ENCODE results near the gene PSD. TPM values are rescaled to one million over a fixed set of nuclear protein-coding genes. Genes with fewer than 3 reads are reported as not detected.

PSD gene
- total RNA-seq, 1 experiment from 2014 or later: 0.46 TPM

- no peak for DNase-seq (ENCODE audit: low read depth)
Observed at GRCh38 chr10:102389894-102390293, 28.7 kb downstream of the PSD start.

DNA sequence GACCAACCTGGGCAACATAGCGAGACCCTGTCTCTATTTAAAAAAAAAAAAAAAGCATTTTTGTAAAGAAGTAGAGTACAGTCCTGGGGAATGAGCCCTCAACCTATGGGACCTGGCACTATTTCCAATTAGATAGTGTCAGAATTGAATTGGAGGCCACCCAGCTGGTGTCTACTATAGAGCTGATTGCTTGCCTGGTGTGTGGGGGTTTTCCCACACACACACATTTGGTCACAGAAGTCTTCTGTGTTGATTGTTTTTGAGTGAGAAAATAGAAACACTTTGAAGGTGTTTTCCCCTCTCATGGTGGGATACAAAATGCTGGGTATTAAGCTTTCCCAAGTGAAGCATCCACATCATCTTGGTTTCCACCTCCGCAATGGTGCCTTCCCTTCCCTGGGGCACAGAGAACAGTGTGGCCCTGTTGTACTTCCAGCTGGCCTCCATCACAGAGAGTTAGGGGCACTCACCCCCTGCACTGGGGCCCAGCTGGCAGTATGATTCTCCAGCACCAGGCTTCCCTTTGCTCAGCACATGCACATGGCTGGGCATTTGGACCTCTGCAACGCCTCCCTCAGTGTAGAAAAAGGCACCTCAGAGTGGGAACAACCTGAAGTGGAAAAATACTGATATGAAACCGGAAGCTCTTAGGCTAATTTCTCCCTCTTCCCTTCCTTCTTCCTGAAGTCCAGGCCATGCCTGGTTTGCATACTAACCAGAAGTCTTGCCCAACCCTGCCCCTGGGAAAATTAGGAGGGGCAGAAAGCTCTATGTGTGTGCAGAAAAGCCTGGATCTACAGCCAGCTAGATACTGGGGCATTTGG lies 33.8 kb downstream of the PSD start:
- peak; percentile 25 for DNase-seq (ENCODE audit: low read depth)

DNA sequence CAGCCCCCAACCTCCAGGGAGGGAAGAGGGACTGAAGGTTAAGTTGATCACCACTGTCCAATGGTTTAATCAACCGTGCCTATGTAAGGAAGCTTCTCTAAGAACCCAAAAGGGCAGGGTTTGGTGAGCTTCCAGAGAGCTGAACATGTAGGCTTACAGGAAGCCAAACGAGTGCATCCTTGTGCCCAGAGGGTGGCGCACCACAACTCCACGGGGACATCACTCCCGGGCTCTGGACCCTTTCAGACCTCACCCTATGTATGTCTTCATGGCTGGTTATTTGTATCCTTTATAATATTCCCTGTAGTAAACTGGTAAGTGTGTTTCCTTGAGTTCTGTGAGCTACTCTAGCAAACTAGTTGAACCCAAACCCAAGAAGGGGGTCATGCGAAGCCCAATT lies 34.5 kb downstream of the PSD start:
- DNase-seq (ENCODE audit: low read depth): peak; percentile 6

DNA sequence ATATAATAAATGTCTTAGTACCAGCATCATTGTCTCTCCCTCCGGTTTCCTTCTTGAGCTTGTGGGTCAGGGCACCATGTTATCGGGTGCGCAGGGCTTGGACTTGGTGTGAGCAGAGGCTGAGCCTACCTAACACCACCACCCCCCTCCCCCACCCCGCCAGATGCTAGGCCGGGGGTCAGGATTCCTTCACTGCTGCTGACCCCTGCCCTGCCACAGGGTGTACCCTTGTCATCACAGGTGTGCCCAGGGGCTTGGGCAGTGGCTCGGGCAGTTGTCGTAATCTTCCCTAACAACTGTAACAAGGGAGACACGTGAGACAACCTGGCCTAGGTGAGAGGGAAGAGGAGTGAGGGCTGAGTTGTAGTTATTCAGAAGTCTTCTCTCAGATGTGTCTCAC lies 35.7 kb downstream of the PSD start:
- no peak for DNase-seq (ENCODE audit: low read depth)

GRCh38 chr10:102381983-102382382 lies 36.6 kb downstream of the PSD start:
- DNase-seq (ENCODE audit: low read depth): no peak

GRCh38 chr10:102379383-102379782 lies 39.2 kb downstream of the PSD start:
- DNase-seq (ENCODE audit: low read depth): no peak

- no peak for DNase-seq (ENCODE audit: low read depth)
Observed at GRCh38 chr10:102376901-102377300, 41.7 kb downstream of the PSD start.

DNA sequence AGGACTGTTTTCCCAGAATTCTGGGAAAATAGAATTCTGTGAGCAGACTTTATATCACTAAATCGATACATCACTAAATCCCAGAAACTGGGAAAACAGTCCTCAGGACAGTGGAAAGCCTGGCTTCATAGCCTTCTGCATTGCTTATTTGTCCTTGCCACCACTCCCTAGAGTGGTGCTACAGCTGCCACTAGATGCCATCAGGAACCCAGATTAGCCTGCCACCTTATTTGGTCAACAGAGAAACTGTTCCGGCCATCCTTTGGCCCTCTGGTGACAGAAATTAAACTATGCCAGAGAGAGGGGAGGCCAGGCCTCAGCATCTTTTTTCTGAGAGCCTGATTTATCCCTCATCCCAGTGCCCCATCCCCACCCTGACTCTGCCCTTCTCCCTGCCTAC lies 42.7 kb downstream of the PSD start:
- DNase-seq (ENCODE audit: low read depth): no peak

- no peak for DNase-seq (ENCODE audit: low read depth)
Observed at GRCh38 chr10:102375250-102375649, 43.3 kb downstream of the PSD start.

GRCh38 chr10:102371295-102371694 lies 47.3 kb downstream of the PSD start:
- DNase-seq (ENCODE audit: low read depth): no peak

GRCh38 chr10:102368077-102368476 lies 50.5 kb downstream of the PSD start:
- DNase-seq (ENCODE audit: low read depth): no peak

- DNase-seq (ENCODE audit: low read depth): no peak
Observed at GRCh38 chr10:102367441-102367840, 51.1 kb downstream of the PSD start.

- no peak for DNase-seq (ENCODE audit: low read depth)
Observed at GRCh38 chr10:102358712-102359382, 59.7 kb downstream of the PSD start.

DNA sequence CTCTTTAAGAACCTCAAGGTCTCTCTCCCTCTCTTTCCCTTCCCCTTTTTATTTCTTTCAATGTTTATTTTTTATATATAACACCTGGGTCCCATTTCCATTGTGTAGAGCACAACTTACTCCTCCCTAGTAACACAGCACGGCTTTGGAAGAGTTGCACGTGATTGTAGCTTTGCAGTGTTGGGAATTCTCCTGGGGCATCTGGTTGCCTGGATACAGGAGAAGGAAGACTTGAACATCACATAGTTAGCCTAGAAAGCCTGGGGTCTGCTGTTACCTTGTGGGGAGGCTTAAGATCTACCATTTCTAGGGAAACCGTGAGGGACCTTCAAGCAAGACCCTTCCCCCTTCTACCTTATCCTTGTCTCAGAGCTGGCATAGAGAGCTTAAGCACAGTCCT lies 64.1 kb downstream of the PSD start:
- no peak for DNase-seq (ENCODE audit: low read depth)

Other genes starting within 250 kb of the PSD start
- gene ELOVL3, start 192.5 kb downstream of the PSD start, total RNA-seq (2014; rRNA removed): 4.9 and 6.4 TPM in 2 replicates
- gene PITX3, start 177.3 kb downstream of the PSD start, total RNA-seq (2014; rRNA removed): 6.5 and 6.9 TPM in 2 replicates
- 43.9 and 45.1 TPM in 2 replicates for gene GBF1, start 173.3 kb downstream of the PSD start, total RNA-seq (2014; rRNA removed)
- 15.8 and 16.6 TPM in 2 replicates for gene NFKB2, start 23.1 kb downstream of the PSD start, total RNA-seq (2014; rRNA removed)
- gene FBXL15, start 2.1 kb upstream of the PSD start, total RNA-seq (2014; rRNA removed): 15.9 and 22.5 TPM in 2 replicates
- 89.3 and 91.4 TPM in 2 replicates for gene CUEDC2, start 13.8 kb upstream of the PSD start, total RNA-seq (2014; rRNA removed)
- 0.06 TPM in 1 of 2 replicates, not detected in the other for gene C10orf95, start 32.8 kb upstream of the PSD start, total RNA-seq (2014; rRNA removed)
- gene ACTR1A, start 83.9 kb upstream of the PSD start, total RNA-seq (2014; rRNA removed): 139 and 159 TPM in 2 replicates
- gene SUFU, start 85.2 kb upstream of the PSD start, total RNA-seq (2014; rRNA removed): 4.0 and 4.3 TPM in 2 replicates
- 135 and 136 TPM in 2 replicates for gene TRIM8, start 225.7 kb upstream of the PSD start, total RNA-seq (2014; rRNA removed)

Data from LHCN-M2 (cell line).